ENCODE data around the gene MED13L.

MED13L gene

DNA sequence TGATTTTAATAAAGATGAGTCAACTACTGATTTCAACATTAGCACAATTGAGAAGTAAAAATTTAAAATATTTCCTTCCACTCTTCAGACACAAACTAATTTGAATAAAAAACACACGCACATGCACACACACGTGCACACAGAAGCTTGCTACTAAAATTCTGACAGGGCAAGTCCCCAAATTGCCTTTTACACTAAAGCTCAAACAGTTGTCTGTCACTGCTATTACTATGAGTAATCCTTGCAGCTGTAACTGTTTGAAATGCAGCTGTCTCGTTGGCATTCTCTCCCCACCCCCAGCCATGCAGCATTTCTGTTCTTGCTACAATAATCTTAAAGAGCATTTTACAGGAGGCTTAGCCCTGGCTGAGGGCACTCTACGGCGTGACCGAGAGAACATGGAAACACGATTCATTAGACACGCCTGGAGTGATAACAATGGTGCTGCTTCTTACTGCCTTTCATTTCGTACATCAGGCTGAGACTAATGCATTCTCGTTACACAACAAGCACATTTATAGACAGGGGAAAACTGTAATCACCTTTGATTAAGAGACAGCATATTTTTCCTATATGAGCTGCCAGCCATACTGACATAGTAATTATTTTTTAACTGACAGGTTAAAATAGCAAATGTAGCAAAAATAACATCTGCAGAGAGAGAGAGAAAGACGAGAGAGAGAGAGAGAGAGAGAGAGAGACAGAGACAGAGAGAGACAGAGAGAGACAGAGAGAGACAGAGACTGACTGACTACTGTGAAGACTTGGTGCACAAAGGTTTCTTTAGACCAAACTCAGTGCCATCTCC is 153.8 kb downstream of the MED13L start:
- no peaks in the 10 kb centered on the region for H3K9me3 Mint-ChIP-seq
- DNase-seq, result peak; percentile 20
- H3K4me3 Mint-ChIP-seq, result peak overlapping the region; percentile 33
- no peak for TF ChIP-seq CTCF (IDR thresholded peaks at IDR 0.05)
- no peaks in the 10 kb centered on the region for H3K36me3 Mint-ChIP-seq (ENCODE audit: low read depth)
- H3K4me1 Mint-ChIP-seq, result peaks cover 60% of the 10 kb centered on the region
- no peaks in the 10 kb centered on the region for H3K27me3 Mint-ChIP-seq (ENCODE audit: low read depth, poor library complexity)
- peak overlapping the region; percentile 12 for H3K27ac Mint-ChIP-seq

GRCh38 chr12:116122628-116123027 is 154.9 kb downstream of the MED13L start:
- Mint-ChIP-seq H3K9me3 (no peaks in the 10 kb centered on the region), H3K4me1 (peaks cover 55% of the 10 kb centered on the region), H3K27ac (no peak overlapping the region), H3K4me3 (no peak overlapping the region), H3K36me3 (ENCODE audit: low read depth) (no peaks in the 10 kb centered on the region), H3K27me3 (ENCODE audit: low read depth, poor library complexity) (no peaks in the 10 kb centered on the region)
- DNase-seq, result no peak
- no peak for TF ChIP-seq CTCF (IDR thresholded peaks at IDR 0.05)

DNA sequence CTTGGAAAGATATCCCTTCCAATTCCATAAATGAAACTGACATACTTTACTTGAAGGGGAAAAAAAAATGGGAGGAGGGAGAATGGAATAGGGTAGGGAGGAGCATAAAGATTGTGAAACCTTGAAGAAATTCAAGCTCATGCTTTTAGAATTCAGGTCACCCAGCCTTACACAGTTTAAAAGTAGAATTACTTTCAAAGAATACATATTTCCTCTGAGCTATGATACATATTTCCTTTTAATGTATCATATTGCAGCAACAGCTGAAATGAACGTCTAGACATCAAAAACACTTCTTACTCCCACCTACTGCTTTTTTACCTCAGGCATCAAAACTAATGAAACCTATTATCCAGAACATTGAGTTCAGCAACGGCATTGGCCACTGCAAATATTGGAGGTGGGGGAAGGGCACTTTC is 156.0 kb downstream of the MED13L start:
- Mint-ChIP-seq H3K4me3 (no peak overlapping the region), H3K36me3 (ENCODE audit: low read depth) (no peaks in the 10 kb centered on the region), H3K27me3 (ENCODE audit: low read depth, poor library complexity) (no peaks in the 10 kb centered on the region), H3K4me1 (peaks cover 51% of the 10 kb centered on the region), H3K27ac (no peak overlapping the region), H3K9me3 (no peaks in the 10 kb centered on the region)
- TF ChIP-seq CTCF (IDR thresholded peaks at IDR 0.05), result no peak
- DNase-seq, result no peak

DNA sequence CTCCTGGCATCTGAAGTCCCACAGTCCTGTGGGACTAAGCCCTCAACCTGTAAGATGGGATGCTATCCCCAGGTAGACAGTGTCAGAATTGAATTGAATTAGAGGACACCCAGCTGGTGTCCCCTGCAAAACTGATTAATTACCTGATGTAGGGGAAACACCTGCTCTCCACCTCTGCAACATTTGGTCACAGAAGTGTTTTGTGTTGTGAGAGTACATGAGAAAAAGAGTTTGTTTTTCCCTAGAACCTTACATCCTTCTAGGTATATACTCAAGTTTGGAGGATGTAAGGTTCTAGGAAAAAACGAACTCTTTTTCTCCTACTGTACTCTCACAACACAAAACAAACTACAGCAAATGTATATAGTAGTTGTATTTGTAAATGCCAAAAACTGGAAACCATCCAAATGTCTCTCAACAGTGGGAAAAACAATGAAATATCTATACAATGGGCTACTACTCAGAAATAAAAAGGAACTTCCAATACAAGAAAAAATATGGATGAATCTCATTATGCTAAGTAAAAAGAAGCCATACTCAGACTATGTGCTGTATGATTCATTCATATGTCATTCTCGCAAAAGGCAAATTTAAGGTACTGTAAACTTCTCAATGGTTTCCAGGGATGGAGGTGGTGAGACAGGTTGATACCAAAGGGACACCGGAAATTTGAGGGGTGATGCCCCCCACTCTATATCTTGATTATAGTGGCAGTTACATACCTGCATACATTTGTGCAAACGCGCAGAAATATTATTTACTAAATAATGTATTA is 160.7 kb downstream of the MED13L start:
- Mint-ChIP-seq H3K27ac (no peak overlapping the region), H3K4me3 (no peak overlapping the region), H3K9me3 (no peaks in the 10 kb centered on the region), H3K4me1 (peaks cover 37% of the 10 kb centered on the region), H3K36me3 (ENCODE audit: low read depth) (no peaks in the 10 kb centered on the region), H3K27me3 (ENCODE audit: low read depth, poor library complexity) (no peaks in the 10 kb centered on the region)
- TF ChIP-seq CTCF (IDR thresholded peaks at IDR 0.05), result no peak
- no peak for DNase-seq

- Mint-ChIP-seq H3K9me3 (no peaks in the 10 kb centered on the region), H3K27me3 (ENCODE audit: low read depth, poor library complexity) (no peaks in the 10 kb centered on the region), H3K27ac (no peak overlapping the region), H3K4me1 (peaks cover 20% of the 10 kb centered on the region), H3K4me3 (no peak overlapping the region), H3K36me3 (ENCODE audit: low read depth) (peaks cover 18% of the 10 kb centered on the region)
- no peak for DNase-seq
- no peak for TF ChIP-seq CTCF (IDR thresholded peaks at IDR 0.05)
Observed at GRCh38 chr12:116113398-116114130, 163.9 kb downstream of the MED13L start.

Measured in nephron progenitor cell (in vitro differentiated cells).